ENCODE data around the gene SDC3. TPM values are rescaled to one million over a fixed set of nuclear protein-coding genes. Genes with fewer than 3 reads are reported as not detected.

Gene SDC3
- total and polyA plus RNA-seq, 10 of the 15 experiments (the other 5 are each of a cell fraction or from before 2014, with no cell fraction given), result under 0.01 to 0.46 (median 0.07) TPM; not detected in 2

GRCh38 chr1:30888975-30889374 is 19.6 kb downstream of the SDC3 start (continued):
- TF ChIP-seq RB1 (IDR thresholded peaks at IDR 0.05; ENCODE audit: borderline replicate concordance) (no peak), NFXL1 (IDR thresholded peaks at IDR 0.05; ENCODE audit: borderline replicate concordance) (no peak), JUNB (IDR thresholded peaks at IDR 0.05) (no peak), ETV6 (conservative IDR thresholded peaks at IDR 0.05 in 1 of 2, IDR thresholded peaks at IDR 0.05 in 1 of 2; ENCODE audit: borderline replicate concordance in 1 of 2, low read depth in 1 of 2) (no peak), STAT3 (IDR thresholded peaks at IDR 0.05; ENCODE audit: low read depth, low read length) (no peak), EED (IDR thresholded peaks at IDR 0.05; ENCODE audit: low read depth) (no peak), DPF2 (IDR thresholded peaks at IDR 0.05) (no peak), TAF1 (IDR thresholded peaks at IDR 0.05; ENCODE audit: borderline replicate concordance, low read depth, low read length) (no peak), GABPA (IDR thresholded peaks at IDR 0.05; ENCODE audit: low read depth) (no peak), MAX (IDR thresholded peaks at IDR 0.05; ENCODE audit: low read depth, low read length) (no peak)

GRCh38 chr1:30888391-30888790 is 20.2 kb downstream of the SDC3 start:
- no peaks in the 10 kb centered on the region for H3K36me3 ChIP-seq (ENCODE audit: control insufficient read depth in 2 of 2, insufficient read depth in 2 of 2, low read length in 1 of 2)
- no peak overlapping the region for H3K9ac ChIP-seq (ENCODE audit: control insufficient read depth, insufficient read depth, low read length)
- no peaks in the 10 kb centered on the region; the same call in 1 of the 2 replicates for H4K20me1 ChIP-seq (ENCODE audit: control insufficient read depth, insufficient read depth)
- intact Hi-C loops (cut with micrococcal nuclease; ENCODE audit: unreplicated experiment), result no loop called here
- H3K9me3 ChIP-seq (replicated peaks; ENCODE audit: control insufficient read depth, insufficient read depth, low read length), result no peaks in the 10 kb centered on the region
- H3K4me1 ChIP-seq (ENCODE audit: control insufficient read depth, insufficient read depth, low read length), result no peaks in the 10 kb centered on the region
- no peak overlapping the region for H3K27ac ChIP-seq (ENCODE audit: control insufficient read depth, insufficient read depth)
- in situ Hi-C loops (cut with MboI), result no loop called here
- ChIA-PET RAD21 (ENCODE audit: unreplicated experiment) (interaction anchor here (0.6 to 1.0 kb wide), 2 partner anchors 22 to 109 kb away, joined by 3 read pairs; no protein-coding TSS in a partner anchor), POLR2A (no interaction called here), SMC1A (ENCODE audit: uncharacterized antibody, unreplicated experiment) (no interaction called here), CTCF (interaction anchor here (1.0 kb wide), 1 partner anchor 109 kb away, joined by 3 read pairs; no protein-coding TSS in a partner anchor)
- BruUV-seq (replicated peaks), result no TSS peak
- no peak for FAIRE-seq
- DNase-seq (ENCODE audit: low read depth, low spot score), result no peak
- peak; percentile 48 for ATAC-seq
- H3K79me2 ChIP-seq (ENCODE audit: control insufficient read depth, insufficient read depth, low read length), result no peaks in the 10 kb centered on the region
- no peaks in the 10 kb centered on the region; a peak in 1 of 4 replicates for H3K27me3 ChIP-seq (replicated peaks in 1 of 2; ENCODE audit: control insufficient read depth in 2 of 2, insufficient read depth in 2 of 2, low read length in 1 of 2)
- no peak overlapping the region for H3K4me2 ChIP-seq (ENCODE audit: control insufficient read depth, insufficient read depth)
- TF ChIP-seq HDGF (IDR thresholded peaks at IDR 0.05), result no peak
- H3K4me3 ChIP-seq, result no peak overlapping the region
- 24% methylated on average over 8 of the region's 8 CpGs for WGBS (ENCODE audit: insufficient coverage, insufficient replicate concordance, low lambda C conversion rate, missing lambda C conversion rate)
- H2AFZ ChIP-seq (ENCODE audit: control insufficient read depth, low read depth, low read length), result no peak overlapping the region
